Neural progenitor cell (in vitro differentiated cells): ENCODE results near the gene UNK. TPM values are rescaled to one million over a fixed set of nuclear protein-coding genes. Genes with fewer than 3 reads are reported as not detected.

ENCODE experiments used
- DNase-seq: peaks from one replicate; pipeline ENCODE4 v3.0.0-alpha.2; 2016; ENCODE audit warnings: low spot score
- H2AFZ ChIP-seq: fragments of 200-600 bp; sonication (generic); replicated peaks from 2 replicates; pipeline ENCODE4 v1.6.1; 2016; ENCODE audit warnings: antibody characterized with exemption
- H3F3A ChIP-seq: fragments of 200-600 bp; sonication (generic); 2 replicates; pipeline ENCODE4 v1.6.1; 2016; ENCODE audit warnings: antibody characterized with exemption, low read depth
- H3K27ac ChIP-seq: fragments of 200-600 bp; sonication (generic); 2 replicates; pipeline ENCODE4 v1.5.1; 2016; ENCODE audit warnings: mild to moderate bottlenecking
- H3K27me3 ChIP-seq: fragments of 200-600 bp; sonication (generic); 2 replicates; pipeline ENCODE4 v1.6.1; 2016; ENCODE audit warnings: mild to moderate bottlenecking, moderate library complexity
- H3K36me3 ChIP-seq: fragments of 200-600 bp; sonication (generic); 2 replicates; pipeline ENCODE4 v1.5.1; 2016
- H3K4me1 ChIP-seq: fragments of 200-600 bp; sonication (generic); 2 replicates; pipeline ENCODE4 v1.6.1; 2016; ENCODE audit warnings: mixed run types
- H3K4me2 ChIP-seq: fragments of 200-600 bp; sonication (generic); 2 replicates; pipeline ENCODE4 v1.6.1; 2016
- H3K4me3 ChIP-seq: fragments of 200-600 bp; sonication (generic); 2 replicates; pipeline ENCODE4 v1.5.1; 2016
- H3K79me2 ChIP-seq: fragments of 200-600 bp; sonication (generic); 2 replicates; pipeline ENCODE4 v1.6.1; 2016; ENCODE audit warnings: low read depth
- H3K9ac ChIP-seq: fragments of 200-600 bp; sonication (generic); 2 replicates; pipeline ENCODE4 v1.6.1; 2016
- H3K9me3 ChIP-seq: fragments of 200-600 bp; sonication (generic); 2 replicates; pipeline ENCODE4 v1.5.1; 2016; ENCODE audit warnings: low read depth
- H4K20me1 ChIP-seq: fragments of 200-600 bp; sonication (generic); 2 replicates; pipeline ENCODE4 v1.6.1; 2016; ENCODE audit warnings: low read depth
- H3K27ac Mint-ChIP-seq: 3 replicates; pipeline ENCODE4 v1.8.0; 2021; ENCODE audit warnings: mixed read lengths
- H3K27me3 Mint-ChIP-seq: 2 replicates; pipeline ENCODE4 v1.8.0; 2022; ENCODE audit warnings: low read depth, mild to moderate bottlenecking, inconsistent platforms, moderate library complexity, mixed read lengths; ENCODE audit not compliant: insufficient read depth
- H3K36me3 Mint-ChIP-seq: 3 replicates; pipeline ENCODE4 v1.8.0; 2021; ENCODE audit warnings: mixed read lengths
- H3K4me1 Mint-ChIP-seq: 3 replicates; pipeline ENCODE4 v1.8.0; 2021; ENCODE audit warnings: mixed read lengths
- H3K4me3 Mint-ChIP-seq: 3 replicates; pipeline ENCODE4 v1.8.0; 2021; ENCODE audit warnings: mild to moderate bottlenecking, moderate library complexity, mixed read lengths
- H3K9me3 Mint-ChIP-seq: 3 replicates; pipeline ENCODE4 v1.8.0; 2020; ENCODE audit warnings: mixed read lengths
- CTCF ChIP-seq: fragments of 200-600 bp; sonication (generic); IDR thresholded peaks from 2 replicates; pipeline ENCODE4 v1.5.1; 2017; ENCODE audit warnings: antibody characterized with exemption, mild to moderate bottlenecking
- EZH2 ChIP-seq: fragments of 200-600 bp; sonication (generic); IDR thresholded peaks from 2 replicates; pipeline ENCODE4 v1.6.1; 2017; ENCODE audit warnings: antibody characterized with exemption, mild to moderate bottlenecking, moderate library complexity
- EZH2phosphoT487 ChIP-seq: fragments of 200-600 bp; sonication (generic); IDR thresholded peaks from 2 replicates; pipeline ENCODE4 v1.6.1; 2017; ENCODE audit warnings: antibody characterized with exemption
- total RNA-seq: library from RNA; depleted of rRNA; stranded (reverse); fragments of >200 nt; gene quantifications from 2 replicates; pipeline ENCODE4 v1.2.3, GENCODE V29; 2015; ENCODE audit warnings: low replicate concordance

UNK gene
- total RNA-seq, 1 donor from 2014 or later, result 38.5 TPM

- no peak overlapping the region for H3K4me3 ChIP-seq
- no peaks in the 10 kb centered on the region for H3K79me2 ChIP-seq
- peaks cover 4% of the 10 kb centered on the region for H3K27me3 Mint-ChIP-seq
- H3K4me2 ChIP-seq, result no peak overlapping the region
- peaks cover 12% of the 10 kb centered on the region for H3K36me3 Mint-ChIP-seq
- H3K9me3 Mint-ChIP-seq, result no peaks in the 10 kb centered on the region
- no peak for DNase-seq
- no peaks in the 10 kb centered on the region for H3K4me1 ChIP-seq
- H2AFZ ChIP-seq, result no peak overlapping the region
- peaks cover 6% of the 10 kb centered on the region for H4K20me1 ChIP-seq
- H3K4me1 Mint-ChIP-seq, result no peaks in the 10 kb centered on the region
- no peak overlapping the region for H3K27ac ChIP-seq
- no peaks in the 10 kb centered on the region for H3K36me3 ChIP-seq
- H3K9ac ChIP-seq, result no peak overlapping the region
- H3K9me3 ChIP-seq, result no peaks in the 10 kb centered on the region
- H3K4me3 Mint-ChIP-seq, result no peak overlapping the region
- no peaks in the 10 kb centered on the region for H3K27me3 ChIP-seq
- TF ChIP-seq EZH2 (no peak), CTCF (no peak), EZH2phosphoT487 (no peak)
- H3K27ac Mint-ChIP-seq, result no peak overlapping the region
- H3F3A ChIP-seq, result no peaks in the 10 kb centered on the region
Observed at GRCh38 chr17:75815399-75815798, 30.8 kb downstream of the UNK start.

- no peak for DNase-seq
- H3K27me3 ChIP-seq, result no peaks in the 10 kb centered on the region
- peaks cover 21% of the 10 kb centered on the region for H3K36me3 Mint-ChIP-seq
Observed at GRCh38 chr17:75816693-75817092, 32.1 kb downstream of the UNK start.

GRCh38 chr17:75817571-75817970 lies 33.0 kb downstream of the UNK start:
- Histone ChIP-seq H3K4me1 (no peaks in the 10 kb centered on the region), H3K27me3 (no peaks in the 10 kb centered on the region), H3K4me3 (no peak overlapping the region), H2AFZ (no peak overlapping the region), H3K4me2 (no peak overlapping the region), H3K27ac (no peak overlapping the region), H3K9me3 (no peaks in the 10 kb centered on the region), H3K9ac (no peak overlapping the region), H3F3A (no peaks in the 10 kb centered on the region), H3K79me2 (no peaks in the 10 kb centered on the region), H3K36me3 (no peaks in the 10 kb centered on the region), H4K20me1 (no peaks in the 10 kb centered on the region)
- Mint-ChIP-seq H3K36me3 (peaks cover 18% of the 10 kb centered on the region), H3K9me3 (no peaks in the 10 kb centered on the region), H3K4me3 (no peak overlapping the region), H3K27me3 (peaks cover 6% of the 10 kb centered on the region), H3K4me1 (no peaks in the 10 kb centered on the region), H3K27ac (no peak overlapping the region)
- no peak for TF ChIP-seq CTCF
- no peak for TF ChIP-seq EZH2
- no peak for TF ChIP-seq EZH2phosphoT487
- no peak for DNase-seq

More at GRCh38 chr17:75816693-75817092, 32.1 kb downstream of the UNK start:
- Mint-ChIP-seq H3K27ac (no peak overlapping the region), H3K4me3 (no peak overlapping the region), H3K4me1 (no peaks in the 10 kb centered on the region), H3K27me3 (peaks cover 4% of the 10 kb centered on the region), H3K9me3 (no peaks in the 10 kb centered on the region)
- Histone ChIP-seq H4K20me1 (no peaks in the 10 kb centered on the region), H3F3A (no peaks in the 10 kb centered on the region), H3K4me1 (no peaks in the 10 kb centered on the region), H3K9ac (no peak overlapping the region), H3K4me3 (no peak overlapping the region), H3K27ac (no peak overlapping the region), H3K79me2 (no peaks in the 10 kb centered on the region), H2AFZ (no peak overlapping the region), H3K36me3 (no peaks in the 10 kb centered on the region), H3K9me3 (no peaks in the 10 kb centered on the region), H3K4me2 (no peak overlapping the region)
- TF ChIP-seq EZH2 (no peak), EZH2phosphoT487 (no peak), CTCF (no peak)
